MCF 10A (cell line): ENCODE measurements around the gene AURKB. TPM values are rescaled to one million over a fixed set of nuclear protein-coding genes. Genes with fewer than 3 reads are reported as not detected.
"Not testable (repeated sequence)": the region's sequence is repeated elsewhere in the genome, so short reads cannot be mapped to it uniquely, and the experiment has no call there.

Experiments used
- BruUV-seq: library from RNA; stranded (reverse); fragments of 400-500 nt; replicated peaks from 2 replicates; lab custom pipeline; 2021; lab: Mats Ljungman, UMichigan
- CTCF ChIA-PET: fragments of 300-600 bp; sonication (Branson Sonifier 250); formaldehyde crosslinking; extraction: SDS; loops from one replicate; lab custom pipeline; 2021; ENCODE audit warnings: antibody characterized with exemption, inconsistent platforms; lab: Yijun Ruan, JAX
- POLR2A ChIA-PET: fragments of 300-600, 350-650 bp; sonication (Branson Sonifier 250); formaldehyde crosslinking; extraction: SDS; loops from one replicate; lab custom pipeline; 2020; ENCODE audit warnings: antibody characterized with exemption, inconsistent platforms; lab: Yijun Ruan, JAX
- DNase-seq: peaks from one replicate; pipeline ENCODE4 v3.0.0-alpha.2; 2018; ENCODE audit not compliant: unreplicated experiment
- H3K27ac Mint-ChIP-seq: one replicate; pipeline ENCODE4 v1.8.0; 2022; ENCODE audit warnings: mild to moderate bottlenecking, low read depth, mixed read lengths; ENCODE audit not compliant: unreplicated experiment
- H3K27me3 Mint-ChIP-seq: one replicate; pipeline ENCODE4 v1.8.0; 2022; ENCODE audit warnings: mixed read lengths; ENCODE audit not compliant: insufficient read depth, unreplicated experiment
- H3K36me3 Mint-ChIP-seq: one replicate; pipeline ENCODE4 v1.8.0; 2022; ENCODE audit warnings: mild to moderate bottlenecking, moderate library complexity, mixed read lengths; ENCODE audit not compliant: insufficient read depth, unreplicated experiment
- H3K4me1 Mint-ChIP-seq: one replicate; pipeline ENCODE4 v1.8.0; 2022; ENCODE audit warnings: mixed read lengths; ENCODE audit not compliant: insufficient read depth, unreplicated experiment
- H3K4me3 Mint-ChIP-seq: one replicate; pipeline ENCODE4 v1.8.0; 2022; ENCODE audit warnings: mild to moderate bottlenecking, moderate library complexity, mixed read lengths; ENCODE audit not compliant: unreplicated experiment
- H3K9me3 Mint-ChIP-seq: one replicate; pipeline ENCODE4 v1.8.0; 2022; ENCODE audit warnings: mixed read lengths; ENCODE audit not compliant: unreplicated experiment
- CTCF ChIP-seq: fragments of 200-600 bp; IDR thresholded peaks from one replicate; pipeline ENCODE4 v1.8.0; 2022; ENCODE audit warnings: antibody characterized with exemption, mild to moderate bottlenecking; ENCODE audit not compliant: unreplicated experiment
- intact Hi-C: fragments of 100-400 bp; cut with micrococcal nuclease; formaldehyde crosslinking; loops from 2 replicates; pipeline ENCODE4 v1.14.1; 2022
- total RNA-seq: library from RNA; stranded (reverse); gene quantifications from 2 replicates; pipeline ENCODE4 v1.2.3, GENCODE V29; 2022

AURKB gene
- total RNA-seq, 1 experiment from 2014 or later = 33.6 TPM

- no peak for TF ChIP-seq CTCF
- BruUV-seq = no TSS peak
- Mint-ChIP-seq H3K27ac (peak overlapping the region; percentile 94), H3K9me3 (no peaks in the 10 kb centered on the region), H3K4me1 (peaks cover 27% of the 10 kb centered on the region), H3K27me3 (no peaks in the 10 kb centered on the region), H3K4me3 (peak overlapping the region; percentile 91), H3K36me3 (peaks cover 9% of the 10 kb centered on the region)
- no peak for DNase-seq
- POLR2A ChIA-PET = interaction anchor here (0.7 to 7.6 kb wide), 7 partner anchors 12 to 74 kb away, joined by 4 to 148 read pairs (median 8); partner anchors contain the start of genes BORCS6, PER1 and PFAS
- CTCF ChIA-PET = interaction anchor here (0.7 to 1.0 kb wide), 4 partner anchors 18 to 456 kb away, joined by 3 to 5 read pairs (median 3); no protein-coding TSS in a partner anchor
- intact Hi-C loops = no loop called here
Measured at GRCh38 chr17:8175795-8176196, 34.6 kb downstream of the AURKB start.

GRCh38 chr17:8173871-8174322, 36.5 kb downstream of the AURKB start:
- ChIA-PET CTCF (interaction anchor here (0.6 to 0.7 kb wide), 2 partner anchors 54 to 115 kb away, joined by 3 to 8 read pairs; no protein-coding TSS in a partner anchor), POLR2A (interaction anchor here (0.6 to 7.6 kb wide), 29 partner anchors 9 to 904 kb away, joined by 3 to 148 read pairs (median 6); partner anchors contain the start of genes ALOXE3, BORCS6, CTC1 and HES7)
- no peak for DNase-seq
- intact Hi-C loops = loop anchor here (1.0 kb wide), 2 partner anchors 13 to 55 kb away; no protein-coding TSS in a partner anchor
- H3K4me1 Mint-ChIP-seq = peaks cover 27% of the 10 kb centered on the region
- peaks cover 9% of the 10 kb centered on the region for H3K36me3 Mint-ChIP-seq
- peak overlapping the region; percentile 100 for H3K27ac Mint-ChIP-seq
- no peaks in the 10 kb centered on the region for H3K9me3 Mint-ChIP-seq
- H3K4me3 Mint-ChIP-seq = peak overlapping the region; percentile 91
- no peak for TF ChIP-seq CTCF
- BruUV-seq = no TSS peak
- no peaks in the 10 kb centered on the region for H3K27me3 Mint-ChIP-seq

- ChIA-PET POLR2A (interaction anchor here (0.6 to 7.6 kb wide), 32 partner anchors 9 to 903 kb away, joined by 3 to 148 read pairs (median 6); partner anchors contain the start of genes ALOXE3, BORCS6, CTC1 and HES7), CTCF (interaction anchor here (0.6 to 0.9 kb wide), 4 partner anchors 9 to 114 kb away, joined by 3 to 5 read pairs (median 3); no protein-coding TSS in a partner anchor)
- Mint-ChIP-seq H3K4me3 (peak overlapping the region; percentile 91), H3K4me1 (peaks cover 27% of the 10 kb centered on the region), H3K27me3 (no peaks in the 10 kb centered on the region), H3K36me3 (peaks cover 9% of the 10 kb centered on the region), H3K27ac (peak overlapping the region; percentile 100), H3K9me3 (no peaks in the 10 kb centered on the region)
- intact Hi-C loops = loop anchor here (1.0 kb wide), 2 partner anchors 14 to 54 kb away; no protein-coding TSS in a partner anchor
- TSS peak; percentile 99 for BruUV-seq
- TF ChIP-seq CTCF = no peak
- DNase-seq = peak; percentile 99
Measured at GRCh38 chr17:8173056-8173870, 37.1 kb downstream of the AURKB start.

GRCh38 chr17:8170186-8170585, 40.2 kb downstream of the AURKB start:
- H3K27ac Mint-ChIP-seq, H3K27me3 Mint-ChIP-seq, H3K36me3 Mint-ChIP-seq, BruUV-seq, intact Hi-C loops, H3K9me3 Mint-ChIP-seq, DNase-seq, H3K4me3 Mint-ChIP-seq: not testable (repeated sequence)
- CTCF ChIA-PET = interaction anchor here (0.7 kb wide), 2 partner anchors 9 to 16 kb away, joined by 3 read pairs; no protein-coding TSS in a partner anchor
- POLR2A ChIA-PET = interaction anchor here (0.7 to 1.2 kb wide), 4 partner anchors 12 to 33 kb away, joined by 3 to 5 read pairs (median 4); no protein-coding TSS in a partner anchor
- H3K4me1 Mint-ChIP-seq = peaks cover 11% of the 10 kb centered on the region
